GM19324 (cell line): ENCODE results near the gene KLF6.
"Not testable (repeated sequence)": the region's sequence is repeated elsewhere in the genome, so short reads cannot be mapped to it uniquely, and the experiment has no call there.

Experiments used
- ATAC-seq: cut with Tn5 transposase; IDR thresholded peaks from one replicate; pipeline ENCODE4 v1.9.1; 2021; ENCODE audit warnings: mild to moderate bottlenecking, moderate library complexity; ENCODE audit not compliant: unreplicated experiment, low FRiP score

KLF6 gene

GRCh38 chr10:3738855-3739350 is 46.1 kb downstream of the KLF6 start:
- ATAC-seq, result no peak

GRCh38 chr10:3737864-3738263 is 47.1 kb downstream of the KLF6 start:
- ATAC-seq, result no peak

- ATAC-seq, result no peak
Measured at GRCh38 chr10:3735175-3735574, 49.8 kb downstream of the KLF6 start.

- no peak for ATAC-seq
Measured at GRCh38 chr10:3734111-3734510, 50.9 kb downstream of the KLF6 start.

- ATAC-seq, result not testable (repeated sequence)
Measured at GRCh38 chr10:3732183-3732582, 52.8 kb downstream of the KLF6 start.

- no peak for ATAC-seq
Measured at GRCh38 chr10:3729397-3729976, 55.5 kb downstream of the KLF6 start.

- no peak for ATAC-seq
Measured at GRCh38 chr10:3728563-3728962, 56.4 kb downstream of the KLF6 start.

GRCh38 chr10:3727268-3727667 is 57.7 kb downstream of the KLF6 start:
- ATAC-seq, result no peak
